HepG2 (cell line): Measurements from ENCODE around the gene DALRD3. TPM values are rescaled to one million over a fixed set of nuclear protein-coding genes. Genes with fewer than 3 reads are reported as not detected.

Source experiments
- ATAC-seq: fragments of 200-7000 bp; cut with Tn5 transposase; 3 replicates; pipeline ENCODE4 v1.9.1; 2020; ENCODE audit warnings: mild to moderate bottlenecking, moderate library complexity
- BruUV-seq: library from RNA; stranded (reverse); fragments of 400-500 nt; replicated peaks from 2 replicates; lab custom pipeline; 2021; lab: Mats Ljungman, UMichigan
- CTCF ChIA-PET: fragments of 300-600 bp; formaldehyde crosslinking; extraction: SDS; loops from one replicate; lab custom pipeline; 2021; ENCODE audit warnings: low total read pairs, inconsistent platforms, low intra/inter-chr PET ratio; lab: Yijun Ruan, JAX
- POLR2A ChIA-PET: fragments of 350-600 bp; sonication (Branson Sonifier 250); formaldehyde crosslinking; loops from one replicate; lab custom pipeline; 2020; ENCODE audit warnings: antibody characterized with exemption, inconsistent platforms; lab: Yijun Ruan, JAX
- DNase-seq: peaks from one replicate; pipeline ENCODE4 v3.0.0-alpha.2; 2015; ENCODE audit warnings: low spot score
- FAIRE-seq: peaks from 3 replicates; lab custom pipeline; 2011; peaks lifted over from hg19 to GRCh38; lab: Jason Lieb, UNC
- H2AFZ ChIP-seq: one replicate; pipeline ENCODE4 v1.6.1; 2011; ENCODE audit warnings: low read length, inconsistent platforms
- H3K27ac ChIP-seq: fragments of 300-600 bp; 3 replicates; pipeline ENCODE4 v1.8.0; 2011; ENCODE audit warnings: mixed run types, mild to moderate bottlenecking, mixed read lengths, low read length, inconsistent platforms; ENCODE audit not compliant: insufficient read depth; ENCODE audit errors: extremely low read length
- H3K27me3 ChIP-seq, 2 experiments: fragments of 200-600 bp in 1 of 2; 2 replicates in 1 of 2; 3 replicates in 1 of 2; pipeline versions ENCODE4 v1.6.0 to v1.8.0; 2011; ENCODE audit warnings: low read length in 2 of 2, mild to moderate bottlenecking in 2 of 2, moderate library complexity in 2 of 2, inconsistent platforms in 1 of 2; ENCODE audit not compliant: insufficient read depth in 2 of 2, control insufficient read depth in 1 of 2
- H3K36me3 ChIP-seq, 2 experiments: fragments of 200-600 bp in 1 of 2; replicated peaks in 1 of 2; 2 replicates in 1 of 2; 3 replicates in 1 of 2; pipeline versions ENCODE4 v1.5.1 to v1.8.0; 2011; ENCODE audit warnings: low read length in 2 of 2, inconsistent platforms in 1 of 2; ENCODE audit not compliant: insufficient read depth in 2 of 2, control insufficient read depth in 1 of 2
- H3K4me1 ChIP-seq: 2 replicates; pipeline ENCODE4 v1.5.1; 2012; ENCODE audit warnings: low read length, inconsistent platforms; ENCODE audit not compliant: insufficient read depth
- H3K4me2 ChIP-seq: 2 replicates; pipeline ENCODE4 v1.6.0; 2011; ENCODE audit warnings: low read depth, low read length, inconsistent platforms
- H3K4me3 ChIP-seq, 3 experiments: fragments of 200-600 bp in 1 of 3; sonication (generic), shearing (Covaris generic) in 1 of 3; replicated peaks in 1 of 3; 2 replicates each; pipeline ENCODE4 v1.5.1; 2011 to 2016; ENCODE audit warnings: low read length in 3 of 3, inconsistent platforms in 2 of 3, low read depth in 2 of 3, mild to moderate bottlenecking in 2 of 3, control low read depth in 1 of 3, mixed read lengths in 1 of 3; ENCODE audit not compliant: insufficient read depth in 1 of 3
- H3K79me2 ChIP-seq: one replicate; pipeline ENCODE4 v1.6.1; 2011; ENCODE audit warnings: low read length, inconsistent platforms; ENCODE audit not compliant: insufficient read depth
- H3K9ac ChIP-seq: 2 replicates; pipeline ENCODE4 v1.6.0; 2011; ENCODE audit warnings: mild to moderate bottlenecking, low read depth, low read length, inconsistent platforms; ENCODE audit not compliant: insufficient read depth
- H3K9me3 ChIP-seq: 2 replicates; pipeline ENCODE4 v1.5.1; 2012; ENCODE audit warnings: mild to moderate bottlenecking, low read length
- H4K20me1 ChIP-seq: 2 replicates; pipeline ENCODE4 v1.6.0; 2011; ENCODE audit warnings: inconsistent platforms, mild to moderate bottlenecking, low read length, moderate library complexity; ENCODE audit not compliant: insufficient read depth
- ARID5B ChIP-seq: IDR thresholded peaks from 2 replicates; pipeline ENCODE4 v1.4.0; 2020; ENCODE audit warnings: mild to moderate bottlenecking, missing genetic modification reagents
- ERF ChIP-seq: IDR thresholded peaks from 2 replicates; pipeline ENCODE4 v1.6.1; 2018; ENCODE audit warnings: missing biosample characterization, missing genetic modification reagents
- HOXA7 ChIP-seq: sonication (generic); formaldehyde crosslinking; IDR thresholded peaks from 2 replicates; pipeline ENCODE4 v1.8.1; 2022; ENCODE audit warnings: mild to moderate bottlenecking, missing genetic modification reagents, moderate library complexity
- KDM3A ChIP-seq: IDR thresholded peaks from 2 replicates; pipeline ENCODE4 v1.6.1; 2018; ENCODE audit warnings: low read depth, missing compliant biosample characterization
- KLF16 ChIP-seq, 2 experiments: sonication (generic) in 1 of 2; formaldehyde crosslinking in 1 of 2; IDR thresholded peaks; 2 replicates each; pipeline versions ENCODE4 v1.6.1 to v1.8.0; 2016 to 2023; ENCODE audit warnings: missing genetic modification reagents in 2 of 2, missing compliant biosample characterization in 1 of 2
- POLR2AphosphoS2 ChIP-seq: IDR thresholded peaks from 2 replicates; pipeline ENCODE4 v1.6.1; 2011; ENCODE audit warnings: low read depth, low read length, improper control_type of control experiment
- RAD21 ChIP-seq: fragments of 450-650 bp; formaldehyde crosslinking; IDR thresholded peaks from 2 replicates; pipeline ENCODE4 v1.5.0; 2020; ENCODE audit warnings: mild to moderate bottlenecking
- TBX2 ChIP-seq: sonication (generic); formaldehyde crosslinking; IDR thresholded peaks from 2 replicates; pipeline ENCODE4 v1.5.0; 2020; ENCODE audit warnings: missing genetic modification reagents, mild to moderate bottlenecking, borderline replicate concordance
- U2AF2 ChIP-seq: fragments of 200-400 bp; formaldehyde crosslinking; IDR thresholded peaks from 2 replicates; pipeline ENCODE4 v1.6.1; 2017; ENCODE audit warnings: low read depth, mild to moderate bottlenecking, low read length
- YEATS4 ChIP-seq: sonication (generic); formaldehyde crosslinking; IDR thresholded peaks from 2 replicates; pipeline ENCODE4 v1.4.0; 2020; ENCODE audit warnings: missing genetic modification reagents, borderline replicate concordance
- ZC3H13 ChIP-seq: sonication (generic); formaldehyde crosslinking; IDR thresholded peaks from 2 replicates; pipeline ENCODE4 v1.8.1; 2023; ENCODE audit warnings: mild to moderate bottlenecking, missing genetic modification reagents, moderate library complexity
- ZNF280D ChIP-seq: sonication (generic); formaldehyde crosslinking; IDR thresholded peaks from 2 replicates; pipeline ENCODE4 v1.5.1; 2020; ENCODE audit warnings: mild to moderate bottlenecking, missing genetic modification reagents
- ZNF549 ChIP-seq: sonication (generic); formaldehyde crosslinking; IDR thresholded peaks from 2 replicates; pipeline ENCODE4 v1.5.0; 2020; ENCODE audit warnings: missing genetic modification reagents
- ZNF691 ChIP-seq: sonication (generic); formaldehyde crosslinking; IDR thresholded peaks from 2 replicates; pipeline ENCODE4 v1.4.0; 2020; ENCODE audit warnings: missing genetic modification reagents, low read depth, mild to moderate bottlenecking, borderline replicate concordance
- ZNF768 ChIP-seq: sonication (generic); formaldehyde crosslinking; IDR thresholded peaks from 2 replicates; pipeline ENCODE4 v1.4.0; 2020; ENCODE audit warnings: missing genetic modification reagents
- WGBS: methylation state at CpG from one replicate; pipeline ENCODE4 v1.1.6; 2017; ENCODE audit warnings: low lambda C conversion rate; 5-methylcytosine and 5-hydroxymethylcytosine counted together
- in situ Hi-C: cut with HindIII; loops from 2 replicates; pipeline ENCODE4 v1.10.0; 2017; ENCODE audit warnings: low pct_unique_long_range_greater_than_20kb; ENCODE audit not compliant: extremely low pct_ligation_motif_present
- intact Hi-C: fragments of 100-400 bp; cut with micrococcal nuclease; formaldehyde crosslinking; loops from one replicate; pipeline ENCODE4 v1.10.0; 2022; ENCODE audit not compliant: unreplicated experiment
- polyA plus RNA-seq, 8 experiments: library from polyadenylated mRNA; depleted of rRNA in 3 of 8; stranded (reverse) in 7 of 8; unstranded in 1 of 8; fragments of >200 nt; fragmentation: Illumina TruSeq in 4 of 8; extraction: Trizol in 4 of 8; gene quantifications; 2 replicates each; pipeline versions ENCODE4 v1.2.1 to v1.2.3, GENCODE V29; 2011 to 2016; ENCODE audit warnings: low read depth in 4 of 8, missing spikeins in 1 of 8, mixed read lengths in 1 of 8; ENCODE audit not compliant: insufficient read depth in 1 of 8
- total RNA-seq, 5 experiments: library from RNA; depleted of rRNA; stranded (reverse); fragments of >200 nt; fragmentation: Illumina TruSeq; extraction: Trizol; gene quantifications; 2 replicates each; pipeline ENCODE4 v1.2.3, GENCODE V29; 2016; ENCODE audit warnings: low read depth in 1 of 5

The DALRD3 gene
- total and polyA plus RNA-seq, 2 of the 13 experiments (the other 11 are each of a cell fraction or from before 2014, with no cell fraction given), result 19.9 to 36.5 TPM

GRCh38 chr3:49013738-49014660 is 4.4 kb downstream of the DALRD3 start:
- Histone ChIP-seq H2AFZ (no peak overlapping the region), H3K4me2 (no peak overlapping the region), H3K27me3 (no peaks in the 10 kb centered on the region), H3K9ac (no peak overlapping the region), H3K4me3 (no peak overlapping the region), H3K9me3 (no peaks in the 10 kb centered on the region), H3K27ac (no peak overlapping the region), H3K79me2 (peaks cover 19% of the 10 kb centered on the region), H3K4me1 (peaks cover 15% of the 10 kb centered on the region), H3K36me3 (peaks cover 20 to 48% of the 10 kb centered on the region in 2 experiments), H4K20me1 (peaks cover 26% of the 10 kb centered on the region; the same call in 1 of the 2 replicates)
- FAIRE-seq (peak; percentile 54), ATAC-seq (peak; percentile 68), DNase-seq (peak; percentile 59)
- CTCF ChIA-PET, result interaction anchor here (1.1 to 1.5 kb wide), 2 partner anchors 17 to 26 kb away, joined by 3 to 12 read pairs; no protein-coding TSS in a partner anchor
- WGBS, result 86% methylated on average over 19 of the region's 24 CpGs
- BruUV-seq, result no TSS peak
- intact Hi-C loops (loop anchor here (2.0 kb wide), 1 partner anchor 27 kb away; no protein-coding TSS in a partner anchor), in situ Hi-C loops (no loop called here)
- POLR2A ChIA-PET, result interaction anchor here (0.5 to 12.8 kb wide), 4 partner anchors 8 to 117 kb away, joined by 3 to 280 read pairs (median 7); partner anchors contain the start of genes DALRD3, IMPDH2 and NDUFAF3
- TF ChIP-seq KDM3A (CRISPR knock-in tag) (no peak), YEATS4 (CRISPR knock-in tag) (no peak), ZNF280D (CRISPR knock-in tag) (no peak), POLR2AphosphoS2 (no peak), ZNF691 (CRISPR knock-in tag) (no peak), KLF16 (CRISPR knock-in tag; IDR thresholded peaks at IDR 0.05) (no peak), ERF (peak; percentile 24; the same call in 1 of the 2 replicates), TBX2 (CRISPR knock-in tag) (no peak; the same call in 1 of the 2 replicates), HOXA7 (CRISPR knock-in tag) (no peak), ZC3H13 (CRISPR knock-in tag) (no peak), RAD21 (CRISPR knock-in tag) (peak; percentile 63), U2AF2 (no peak), ZNF549 (CRISPR knock-in tag) (no peak), ARID5B (CRISPR knock-in tag) (no peak), ZNF768 (CRISPR knock-in tag) (peak; percentile 62)
